ENCODE data around the gene GAA. TPM values are rescaled to one million over a fixed set of nuclear protein-coding genes. Genes with fewer than 3 reads are reported as not detected.

GAA gene
- total RNA-seq, 1 donor from 2014 or later, result 23.6 TPM

DNA sequence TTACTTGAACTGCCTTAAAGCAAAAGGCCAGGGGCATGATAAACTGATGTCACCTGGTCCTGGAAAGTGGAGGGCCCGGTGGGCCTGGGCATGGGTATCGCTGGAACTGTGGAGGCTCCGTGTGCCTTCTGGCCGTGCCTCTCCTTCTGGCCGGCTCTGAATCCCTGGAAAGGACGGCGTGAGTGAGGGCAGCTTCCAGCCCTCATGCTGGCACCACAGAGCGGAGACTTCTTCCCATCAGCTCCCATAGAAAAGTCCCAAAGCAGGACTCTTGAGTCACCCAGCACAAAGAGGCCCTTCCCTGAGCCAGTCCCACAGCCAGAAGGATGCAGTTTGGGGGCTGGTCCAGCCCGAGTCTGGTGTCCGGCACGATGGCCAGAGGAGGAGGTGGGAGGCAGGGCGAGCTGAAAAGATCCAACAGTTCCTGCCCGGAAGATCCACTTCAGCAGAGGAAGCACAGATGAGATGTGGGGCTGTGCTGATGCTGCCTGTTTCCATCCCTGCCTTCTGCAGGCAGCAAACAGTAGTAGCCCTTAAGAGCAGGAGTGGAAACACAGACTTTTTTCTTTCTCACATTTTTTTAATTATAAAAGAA lies 7.8 kb downstream of the GAA start:
- Mint-ChIP-seq H3K4me1 (ENCODE audit: low read depth) (no peaks in the 10 kb centered on the region), H3K36me3 (ENCODE audit: low read depth) (no peaks in the 10 kb centered on the region), H3K27ac (no peak overlapping the region), H3K9me3 (no peaks in the 10 kb centered on the region), H3K4me3 (ENCODE audit: low read depth) (no peak overlapping the region), H3K27me3 (ENCODE audit: low read depth) (no peaks in the 10 kb centered on the region)
- no peak for DNase-seq (ENCODE audit: low spot score)
- intact Hi-C loops (cut with micrococcal nuclease), result no loop called here

DNA sequence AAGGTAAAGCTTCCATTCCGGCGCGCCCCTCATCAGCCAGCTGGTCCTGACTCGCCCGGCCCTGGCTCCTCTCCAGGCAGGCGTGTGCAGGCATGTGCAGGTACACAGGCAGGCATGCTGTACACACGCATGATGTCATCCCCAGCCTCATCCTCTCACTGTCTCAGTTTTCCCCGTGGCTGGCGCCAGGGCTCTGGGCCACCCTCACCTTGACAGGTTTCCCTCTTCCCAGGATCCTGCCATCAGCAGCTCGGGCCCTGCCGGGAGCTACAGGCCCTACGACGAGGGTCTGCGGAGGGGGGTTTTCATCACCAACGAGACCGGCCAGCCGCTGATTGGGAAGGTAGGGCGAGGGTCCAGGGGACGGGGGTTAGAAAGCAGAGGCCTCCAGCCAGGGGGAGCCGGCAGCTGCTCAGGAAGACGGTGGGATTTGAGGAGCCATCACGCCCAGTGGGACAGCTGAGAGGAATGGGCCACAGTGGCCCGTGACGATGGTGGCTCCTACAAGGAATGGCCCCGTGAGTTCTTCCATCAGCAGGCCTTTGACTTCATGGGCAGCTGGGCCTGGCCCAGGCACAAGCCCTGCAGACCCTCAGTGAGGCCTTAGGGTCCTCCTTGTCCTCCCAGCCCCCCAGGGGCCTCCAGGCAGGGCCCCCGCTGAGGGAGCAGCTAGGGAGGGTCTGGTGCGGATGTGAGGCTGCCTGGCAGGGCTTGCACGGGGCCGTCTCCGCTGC lies 8.5 kb downstream of the GAA start:
- intact Hi-C loops (cut with micrococcal nuclease), result no loop called here
- H3K4me3 Mint-ChIP-seq (ENCODE audit: low read depth), result no peak overlapping the region
- no peak for DNase-seq (ENCODE audit: low spot score)
- H3K27me3 Mint-ChIP-seq (ENCODE audit: low read depth), result no peaks in the 10 kb centered on the region
- H3K27ac Mint-ChIP-seq, result no peak overlapping the region
- no peaks in the 10 kb centered on the region for H3K36me3 Mint-ChIP-seq (ENCODE audit: low read depth)
- no peaks in the 10 kb centered on the region for H3K4me1 Mint-ChIP-seq (ENCODE audit: low read depth)
- no peaks in the 10 kb centered on the region for H3K9me3 Mint-ChIP-seq

DNA sequence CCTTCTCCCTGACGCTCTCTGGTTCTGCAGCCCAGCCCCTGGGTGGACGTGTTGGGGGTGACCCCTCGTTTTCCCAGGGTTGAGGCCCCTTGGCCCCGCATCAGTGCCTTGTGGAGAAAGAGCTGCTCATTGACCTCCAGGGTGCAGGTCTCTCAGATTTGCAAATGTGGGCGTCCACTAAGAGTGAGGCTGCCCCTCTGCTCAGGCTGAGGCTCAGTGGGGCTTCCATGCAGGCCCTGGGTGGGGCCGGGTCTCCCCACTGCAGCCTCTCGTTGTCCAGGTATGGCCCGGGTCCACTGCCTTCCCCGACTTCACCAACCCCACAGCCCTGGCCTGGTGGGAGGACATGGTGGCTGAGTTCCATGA lies 9.0 kb downstream of the GAA start:
- no peak for DNase-seq (ENCODE audit: low spot score)

DNA sequence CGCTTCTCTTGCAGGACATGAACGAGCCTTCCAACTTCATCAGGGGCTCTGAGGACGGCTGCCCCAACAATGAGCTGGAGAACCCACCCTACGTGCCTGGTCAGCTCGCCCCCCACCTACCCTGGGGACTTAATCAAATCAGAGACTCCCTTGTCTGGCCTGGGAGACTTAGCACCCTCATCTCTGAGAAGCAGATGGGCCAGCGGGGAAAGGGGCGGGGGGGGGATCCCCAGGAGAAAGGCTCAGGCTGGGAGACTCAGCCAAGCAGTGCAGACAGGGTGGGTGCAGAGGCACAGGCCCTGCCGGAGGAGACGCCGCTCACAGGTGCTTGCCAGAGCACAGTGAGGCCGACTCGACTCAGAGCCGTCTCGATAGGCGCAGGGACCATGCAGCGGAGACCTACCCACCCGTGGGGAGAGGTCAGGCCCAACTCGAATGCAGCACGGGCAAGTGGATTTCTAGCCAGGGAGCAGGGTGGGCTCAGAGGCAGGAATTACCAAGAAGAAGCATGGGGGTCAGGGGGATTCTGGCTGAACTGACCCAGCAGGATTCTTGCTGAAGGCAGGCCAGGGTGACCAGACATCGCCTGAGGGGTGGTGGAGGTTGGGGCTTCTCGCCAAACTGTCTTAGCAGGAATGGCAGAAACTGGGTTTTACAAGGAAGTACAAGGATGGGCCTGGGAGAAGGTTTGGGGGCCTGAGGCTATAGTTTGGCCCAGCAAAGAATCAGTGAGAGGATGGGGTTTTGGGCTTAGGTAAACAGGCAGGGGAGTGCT lies 9.7 kb downstream of the GAA start:
- intact Hi-C loops (cut with micrococcal nuclease), result no loop called here
- H3K27me3 Mint-ChIP-seq (ENCODE audit: low read depth), result no peaks in the 10 kb centered on the region
- H3K4me3 Mint-ChIP-seq (ENCODE audit: low read depth), result no peak overlapping the region
- H3K4me1 Mint-ChIP-seq (ENCODE audit: low read depth), result no peaks in the 10 kb centered on the region
- H3K9me3 Mint-ChIP-seq, result no peaks in the 10 kb centered on the region
- H3K36me3 Mint-ChIP-seq (ENCODE audit: low read depth), result no peaks in the 10 kb centered on the region
- DNase-seq (ENCODE audit: low spot score), result no peak
- H3K27ac Mint-ChIP-seq, result no peak overlapping the region

More for the DNA sequence above, 9.0 kb downstream of the GAA start:
- intact Hi-C loops (cut with micrococcal nuclease), result no loop called here
- Mint-ChIP-seq H3K4me3 (ENCODE audit: low read depth) (no peak overlapping the region), H3K27me3 (ENCODE audit: low read depth) (no peaks in the 10 kb centered on the region), H3K9me3 (no peaks in the 10 kb centered on the region), H3K4me1 (ENCODE audit: low read depth) (no peaks in the 10 kb centered on the region), H3K36me3 (ENCODE audit: low read depth) (no peaks in the 10 kb centered on the region), H3K27ac (no peak overlapping the region)

DNA sequence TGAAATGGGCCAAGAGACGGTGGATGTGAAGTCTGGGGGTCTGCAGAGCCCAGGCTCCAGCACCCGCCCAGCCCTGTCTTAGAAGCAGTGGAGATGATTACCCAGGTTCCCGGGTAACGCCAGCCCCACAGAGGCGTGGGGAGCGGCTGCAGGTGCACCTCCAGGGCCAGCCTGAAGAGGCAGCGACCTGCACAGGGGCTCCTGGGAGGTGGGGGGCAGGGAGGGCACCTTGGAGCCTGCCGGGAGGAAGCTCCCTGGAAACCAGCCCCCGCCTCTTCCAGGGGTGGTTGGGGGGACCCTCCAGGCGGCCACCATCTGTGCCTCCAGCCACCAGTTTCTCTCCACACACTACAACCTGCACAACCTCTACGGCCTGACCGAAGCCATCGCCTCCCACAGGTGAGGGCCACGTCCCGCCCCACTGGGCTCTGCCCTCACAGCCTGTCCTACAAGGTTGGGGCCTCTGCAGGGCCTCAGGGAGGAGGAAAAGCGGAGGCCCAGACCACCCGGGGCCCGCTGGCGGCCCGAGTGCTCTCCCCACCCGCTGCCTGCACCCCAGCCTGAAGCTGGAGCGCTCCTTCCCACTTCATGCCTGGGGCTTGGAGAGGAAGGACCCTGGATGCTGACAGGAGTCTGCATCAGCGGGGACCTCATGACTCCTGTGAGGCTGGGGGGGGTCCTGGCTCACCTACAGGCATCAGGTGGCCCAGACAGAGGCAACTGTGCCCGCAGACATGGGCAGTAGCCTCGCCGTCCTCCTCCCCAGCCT lies 10.5 kb downstream of the GAA start:
- no peak for DNase-seq (ENCODE audit: low spot score)
- no peak overlapping the region for H3K27ac Mint-ChIP-seq
- H3K36me3 Mint-ChIP-seq (ENCODE audit: low read depth), result no peaks in the 10 kb centered on the region
- H3K27me3 Mint-ChIP-seq (ENCODE audit: low read depth), result no peaks in the 10 kb centered on the region
- no peak overlapping the region for H3K4me3 Mint-ChIP-seq (ENCODE audit: low read depth)
- intact Hi-C loops (cut with micrococcal nuclease), result no loop called here
- H3K9me3 Mint-ChIP-seq, result no peaks in the 10 kb centered on the region
- no peaks in the 10 kb centered on the region for H3K4me1 Mint-ChIP-seq (ENCODE audit: low read depth)

DNA sequence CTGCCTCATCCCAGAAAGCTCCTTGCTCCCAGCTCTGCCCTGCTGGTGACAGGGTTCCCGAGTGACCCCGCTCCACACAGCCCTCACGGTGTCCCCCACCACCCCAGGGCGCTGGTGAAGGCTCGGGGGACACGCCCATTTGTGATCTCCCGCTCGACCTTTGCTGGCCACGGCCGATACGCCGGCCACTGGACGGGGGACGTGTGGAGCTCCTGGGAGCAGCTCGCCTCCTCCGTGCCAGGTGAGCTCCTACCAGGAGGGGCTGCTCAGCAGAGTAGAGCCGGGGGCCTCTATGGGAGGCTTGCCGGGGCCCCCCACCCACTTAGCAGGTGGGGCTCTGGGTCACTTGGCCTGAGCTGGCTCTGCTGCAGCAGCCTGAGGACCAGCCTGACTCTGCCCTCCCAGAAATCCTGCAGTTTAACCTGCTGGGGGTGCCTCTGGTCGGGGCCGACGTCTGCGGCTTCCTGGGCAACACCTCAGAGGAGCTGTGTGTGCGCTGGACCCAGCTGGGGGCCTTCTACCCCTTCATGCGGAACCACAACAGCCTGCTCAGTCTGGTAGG lies 11.2 kb downstream of the GAA start:
- no peak overlapping the region for H3K27ac Mint-ChIP-seq
- H3K4me3 Mint-ChIP-seq (ENCODE audit: low read depth), result no peak overlapping the region
- no peak for DNase-seq (ENCODE audit: low spot score)
- intact Hi-C loops (cut with micrococcal nuclease), result no loop called here
- H3K9me3 Mint-ChIP-seq, result no peaks in the 10 kb centered on the region
- H3K4me1 Mint-ChIP-seq (ENCODE audit: low read depth), result no peaks in the 10 kb centered on the region
- no peaks in the 10 kb centered on the region for H3K36me3 Mint-ChIP-seq (ENCODE audit: low read depth)
- no peaks in the 10 kb centered on the region for H3K27me3 Mint-ChIP-seq (ENCODE audit: low read depth)

DNA sequence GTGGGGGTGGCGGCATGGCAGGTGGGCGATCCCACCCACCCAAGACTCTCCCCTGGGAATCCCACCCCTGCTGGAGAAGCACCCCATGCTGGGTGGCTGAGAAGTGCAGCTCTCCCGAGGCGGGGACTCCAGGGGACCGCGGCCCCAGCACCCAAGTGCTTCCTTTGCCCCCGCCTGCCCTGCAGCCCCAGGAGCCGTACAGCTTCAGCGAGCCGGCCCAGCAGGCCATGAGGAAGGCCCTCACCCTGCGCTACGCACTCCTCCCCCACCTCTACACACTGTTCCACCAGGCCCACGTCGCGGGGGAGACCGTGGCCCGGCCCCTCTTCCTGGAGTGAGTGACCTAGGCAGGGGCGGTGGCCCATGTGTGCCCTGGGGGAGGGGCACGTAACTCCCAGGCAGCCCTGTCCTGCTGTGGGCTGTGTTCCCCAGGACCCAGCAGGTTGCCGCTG lies 11.7 kb downstream of the GAA start:
- no peak for DNase-seq (ENCODE audit: low spot score)

DNA sequence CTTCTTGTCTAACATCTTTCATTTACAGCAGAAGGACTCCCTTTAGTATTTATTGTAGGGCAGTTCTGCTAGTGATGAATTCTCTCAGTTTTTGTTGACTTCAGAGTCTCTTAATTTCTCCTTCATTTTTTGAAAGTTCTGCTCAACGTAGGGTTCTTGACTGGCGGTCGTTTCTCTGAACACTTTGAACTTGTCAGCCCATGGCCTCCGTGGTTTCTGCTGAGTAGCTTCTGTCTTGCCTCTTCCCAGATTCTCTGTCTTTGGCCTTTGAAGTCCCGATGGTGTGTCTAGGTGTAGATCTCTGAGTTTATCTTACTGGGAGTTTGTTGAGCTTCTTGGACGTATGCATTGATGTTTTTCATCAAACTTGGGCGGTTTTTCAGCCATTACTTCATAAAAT lies 13.4 kb downstream of the GAA start:
- DNase-seq (ENCODE audit: low spot score), result no peak
- Mint-ChIP-seq H3K36me3 (ENCODE audit: low read depth) (no peaks in the 10 kb centered on the region), H3K27ac (no peak overlapping the region), H3K9me3 (no peaks in the 10 kb centered on the region), H3K4me3 (ENCODE audit: low read depth) (no peak overlapping the region), H3K27me3 (ENCODE audit: low read depth) (no peaks in the 10 kb centered on the region), H3K4me1 (ENCODE audit: low read depth) (no peaks in the 10 kb centered on the region)
- intact Hi-C loops (cut with micrococcal nuclease), result no loop called here

More for the DNA sequence above, 11.7 kb downstream of the GAA start:
- no peaks in the 10 kb centered on the region for H3K36me3 Mint-ChIP-seq (ENCODE audit: low read depth)
- H3K9me3 Mint-ChIP-seq, result no peaks in the 10 kb centered on the region
- no peaks in the 10 kb centered on the region for H3K4me1 Mint-ChIP-seq (ENCODE audit: low read depth)
- no peak overlapping the region for H3K27ac Mint-ChIP-seq
- intact Hi-C loops (cut with micrococcal nuclease), result no loop called here
- no peaks in the 10 kb centered on the region for H3K27me3 Mint-ChIP-seq (ENCODE audit: low read depth)
- H3K4me3 Mint-ChIP-seq (ENCODE audit: low read depth), result no peak overlapping the region

DNA sequence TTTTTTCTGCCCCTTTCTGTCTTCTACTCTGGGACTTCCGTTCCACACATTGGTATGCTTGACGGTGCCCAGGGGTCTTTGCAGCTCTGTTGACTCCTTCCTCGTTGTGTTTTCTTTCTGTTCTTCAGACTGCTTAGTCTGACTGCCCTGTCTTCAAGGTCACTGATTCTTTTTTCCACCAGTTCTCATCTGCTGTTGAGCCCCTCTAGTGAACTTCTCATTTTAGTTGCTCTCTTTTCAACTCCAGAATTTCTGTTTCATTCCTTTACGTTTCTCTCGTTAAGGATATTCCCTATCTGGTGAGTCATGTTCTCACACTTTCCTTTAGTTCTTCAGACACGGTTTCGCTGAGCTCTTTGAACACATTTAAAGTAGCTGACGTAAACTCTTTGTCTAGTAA lies 13.8 kb downstream of the GAA start:
- intact Hi-C loops (cut with micrococcal nuclease), result no loop called here
- Mint-ChIP-seq H3K27ac (no peak overlapping the region), H3K36me3 (ENCODE audit: low read depth) (no peaks in the 10 kb centered on the region), H3K4me1 (ENCODE audit: low read depth) (no peaks in the 10 kb centered on the region), H3K4me3 (ENCODE audit: low read depth) (no peak overlapping the region), H3K27me3 (ENCODE audit: low read depth) (no peaks in the 10 kb centered on the region), H3K9me3 (no peaks in the 10 kb centered on the region)
- DNase-seq (ENCODE audit: low spot score), result no peak

DNA sequence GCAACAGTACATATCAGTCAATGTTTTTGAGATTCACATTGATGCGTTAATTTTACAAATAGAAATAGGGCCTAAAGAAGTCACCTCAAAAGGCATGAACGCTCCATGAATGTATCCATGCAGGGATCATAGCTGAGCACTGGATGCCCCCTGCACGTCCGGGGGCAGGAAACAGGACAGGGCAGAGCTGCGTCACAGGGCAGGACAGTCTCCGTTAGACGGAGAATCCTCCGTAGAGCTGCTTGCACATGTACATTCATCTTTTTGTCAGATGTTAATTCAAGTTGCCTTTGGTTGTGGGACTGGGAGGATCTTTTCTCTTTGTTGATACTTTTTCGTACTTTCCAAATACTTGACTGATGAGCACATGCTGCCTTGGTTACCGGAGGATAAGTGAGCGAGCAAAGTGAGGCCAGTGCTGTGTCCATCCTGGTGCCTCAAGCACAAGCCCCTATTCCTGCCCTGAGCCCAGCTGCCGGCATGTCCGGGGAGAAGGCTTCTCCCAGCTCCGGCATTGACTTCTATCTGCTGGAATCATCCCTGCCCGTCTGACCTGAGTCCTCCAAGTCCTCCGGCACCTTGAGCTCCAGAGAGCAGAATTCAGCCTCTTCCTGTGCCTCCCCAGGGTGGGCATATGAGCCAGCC lies 15.0 kb downstream of the GAA start:
- no peak overlapping the region for H3K4me3 Mint-ChIP-seq (ENCODE audit: low read depth)
- no peaks in the 10 kb centered on the region for H3K27me3 Mint-ChIP-seq (ENCODE audit: low read depth)
- intact Hi-C loops (cut with micrococcal nuclease), result no loop called here
- H3K4me1 Mint-ChIP-seq (ENCODE audit: low read depth), result no peaks in the 10 kb centered on the region
- no peaks in the 10 kb centered on the region for H3K36me3 Mint-ChIP-seq (ENCODE audit: low read depth)
- no peak for DNase-seq (ENCODE audit: low spot score)
- no peak overlapping the region for H3K27ac Mint-ChIP-seq
- no peaks in the 10 kb centered on the region for H3K9me3 Mint-ChIP-seq

DNA sequence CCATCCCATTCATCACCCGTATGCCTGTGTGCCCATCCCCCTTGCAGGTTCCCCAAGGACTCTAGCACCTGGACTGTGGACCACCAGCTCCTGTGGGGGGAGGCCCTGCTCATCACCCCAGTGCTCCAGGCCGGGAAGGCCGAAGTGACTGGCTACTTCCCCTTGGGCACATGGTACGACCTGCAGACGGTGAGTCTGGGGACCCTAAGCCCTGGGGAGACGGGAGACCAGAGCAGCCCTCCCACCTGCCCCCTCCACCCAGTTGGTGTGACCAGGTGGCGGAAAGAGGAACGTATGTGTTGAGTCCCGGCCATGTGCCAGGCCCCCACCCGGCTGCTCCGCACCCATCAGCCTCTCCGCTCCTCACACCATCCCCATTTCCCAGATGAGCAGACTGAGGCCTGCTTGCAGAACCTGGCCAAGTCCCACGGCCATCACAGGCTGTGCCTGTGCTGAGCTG lies 15.6 kb downstream of the GAA start:
- intact Hi-C loops (cut with micrococcal nuclease), result no loop called here
- DNase-seq (ENCODE audit: low spot score), result no peak

More for the DNA sequence above, 15.6 kb downstream of the GAA start:
- Mint-ChIP-seq H3K36me3 (ENCODE audit: low read depth) (no peaks in the 10 kb centered on the region), H3K9me3 (no peaks in the 10 kb centered on the region), H3K4me1 (ENCODE audit: low read depth) (no peaks in the 10 kb centered on the region), H3K27ac (no peak overlapping the region), H3K4me3 (ENCODE audit: low read depth) (no peak overlapping the region), H3K27me3 (ENCODE audit: low read depth) (no peaks in the 10 kb centered on the region)
